ENCODE measurements around the gene MTIF2. TPM values are rescaled to one million over a fixed set of nuclear protein-coding genes. Genes with fewer than 3 reads are reported as not detected.
"Not testable (repeated sequence)": the region's sequence is repeated elsewhere in the genome, so short reads cannot be mapped to it uniquely, and the experiment has no call there.

The MTIF2 gene
- total RNA-seq, 1 donor from 2014 or later: 29.8 TPM

- FAIRE-seq (no peak), DNase-seq (ENCODE audit: low spot score in 2 of 2) (no peak)
These were observed 64.5 kb downstream of the MTIF2 start for GRCh38 chr2:55204536-55204935.

- FAIRE-seq: no peak
- no peak for DNase-seq (ENCODE audit: low spot score in 2 of 2)
These were observed 68.6 kb downstream of the MTIF2 start for GRCh38 chr2:55200416-55200815.

- DNase-seq (ENCODE audit: low spot score in 2 of 2) (no peak), FAIRE-seq (no peak)
These were observed 72.5 kb downstream of the MTIF2 start for GRCh38 chr2:55196526-55196925.

- not testable (repeated sequence) for DNase-seq (ENCODE audit: low spot score in 2 of 2); FAIRE-seq
These were observed 77.1 kb downstream of the MTIF2 start for GRCh38 chr2:55191888-55192287.

GRCh38 chr2:55186837-55187236, 82.2 kb downstream of the MTIF2 start:
- not testable (repeated sequence) for DNase-seq (ENCODE audit: low spot score in 2 of 2); FAIRE-seq

Small RNAs within 50 kb of the gene (small RNA-seq; reads per million reads assigned to genes)
- gene RF00019: not detected

Other genes starting within 250 kb of the MTIF2 start
- gene RTN4, start 218.8 kb downstream of the MTIF2 start, total RNA-seq: 726 TPM
- 48.1 TPM for gene CLHC1, start 36.9 kb downstream of the MTIF2 start, total RNA-seq
- gene RPS27A, start 36.5 kb downstream of the MTIF2 start, total RNA-seq: 726 TPM
- gene CCDC88A, start 150.6 kb upstream of the MTIF2 start, total RNA-seq: 273 TPM

Data from frontal cortex (tissue), 4 donors.